Measurements from ENCODE around the gene BEX1.

DNA sequence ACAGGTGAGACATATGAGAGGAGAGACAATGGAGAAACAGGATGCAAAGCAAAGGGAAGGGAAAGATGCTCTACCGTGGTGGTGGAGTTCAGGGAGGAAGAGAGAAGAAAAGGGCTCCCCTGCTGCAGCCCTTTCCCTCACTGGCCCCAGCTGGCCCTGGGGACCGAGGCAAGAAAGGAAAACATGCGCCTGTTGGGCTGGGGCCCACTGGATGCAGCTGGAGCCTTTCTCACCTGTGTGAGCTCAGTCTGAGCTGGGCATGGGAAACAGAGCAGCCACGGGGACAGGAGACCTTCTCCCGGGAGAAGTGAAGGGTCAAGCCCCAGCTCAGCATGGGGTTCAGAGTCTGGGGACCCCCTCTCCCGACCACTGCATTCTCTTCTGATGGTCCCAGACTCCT is 17.1 kb upstream of the BEX1 start:
- TF ChIP-seq EZH2 (IDR thresholded peaks at IDR 0.05) = no peak
- TF ChIP-seq, protein P1, sequence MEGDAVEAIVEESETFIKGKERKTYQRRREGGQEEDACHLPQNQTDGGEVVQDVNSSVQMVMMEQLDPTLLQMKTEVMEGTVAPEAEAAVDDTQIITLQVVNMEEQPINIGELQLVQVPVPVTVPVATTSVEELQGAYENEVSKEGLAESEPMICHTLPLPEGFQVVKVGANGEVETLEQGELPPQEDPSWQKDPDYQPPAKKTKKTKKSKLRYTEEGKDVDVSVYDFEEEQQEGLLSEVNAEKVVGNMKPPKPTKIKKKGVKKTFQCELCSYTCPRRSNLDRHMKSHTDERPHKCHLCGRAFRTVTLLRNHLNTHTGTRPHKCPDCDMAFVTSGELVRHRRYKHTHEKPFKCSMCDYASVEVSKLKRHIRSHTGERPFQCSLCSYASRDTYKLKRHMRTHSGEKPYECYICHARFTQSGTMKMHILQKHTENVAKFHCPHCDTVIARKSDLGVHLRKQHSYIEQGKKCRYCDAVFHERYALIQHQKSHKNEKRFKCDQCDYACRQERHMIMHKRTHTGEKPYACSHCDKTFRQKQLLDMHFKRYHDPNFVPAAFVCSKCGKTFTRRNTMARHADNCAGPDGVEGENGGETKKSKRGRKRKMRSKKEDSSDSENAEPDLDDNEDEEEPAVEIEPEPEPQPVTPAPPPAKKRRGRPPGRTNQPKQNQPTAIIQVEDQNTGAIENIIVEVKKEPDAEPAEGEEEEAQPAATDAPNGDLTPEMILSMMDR (IDR thresholded peaks at IDR 0.05) = no peak

Measured in neural progenitor cell (in vitro differentiated cells).